ENCODE results near the gene COA6. TPM values are rescaled to one million over a fixed set of nuclear protein-coding genes. Genes with fewer than 3 reads are reported as not detected.

COA6 gene
- total and polyA plus RNA-seq, 4 experiments from 2014 or later: 18.5 to 55.3 (median 37.0) TPM

Other genes starting within 250 kb of the COA6 start
- gene TARBP1, start 105.7 kb downstream of the COA6 start, total RNA-seq: 10 to 100 TPM; 25.8 to 27.5 TPM
- gene TARBP1, start 105.7 kb downstream of the COA6 start, polyA plus RNA-seq: 10 to 100 TPM in 1 of 2 donors, 1 to 10 TPM in 1; 10.0 to 14.1 TPM
- 100 to 1,000 TPM; 162 to 164 TPM for gene IRF2BP2, start 236.7 kb downstream of the COA6 start, total RNA-seq
- 10 to 100 TPM; 23.9 to 43.0 TPM for gene IRF2BP2, start 236.7 kb downstream of the COA6 start, polyA plus RNA-seq